Measurements from ENCODE around the gene IL4R. TPM values are rescaled to one million over a fixed set of nuclear protein-coding genes. Genes with fewer than 3 reads are reported as not detected.
"Not testable (repeated sequence)": the region's sequence is repeated elsewhere in the genome, so short reads cannot be mapped to it uniquely, and the experiment has no call there.

The IL4R gene
- total RNA-seq, 2 experiments from 2014 or later: 73.1 to 82.8 TPM

DNA sequence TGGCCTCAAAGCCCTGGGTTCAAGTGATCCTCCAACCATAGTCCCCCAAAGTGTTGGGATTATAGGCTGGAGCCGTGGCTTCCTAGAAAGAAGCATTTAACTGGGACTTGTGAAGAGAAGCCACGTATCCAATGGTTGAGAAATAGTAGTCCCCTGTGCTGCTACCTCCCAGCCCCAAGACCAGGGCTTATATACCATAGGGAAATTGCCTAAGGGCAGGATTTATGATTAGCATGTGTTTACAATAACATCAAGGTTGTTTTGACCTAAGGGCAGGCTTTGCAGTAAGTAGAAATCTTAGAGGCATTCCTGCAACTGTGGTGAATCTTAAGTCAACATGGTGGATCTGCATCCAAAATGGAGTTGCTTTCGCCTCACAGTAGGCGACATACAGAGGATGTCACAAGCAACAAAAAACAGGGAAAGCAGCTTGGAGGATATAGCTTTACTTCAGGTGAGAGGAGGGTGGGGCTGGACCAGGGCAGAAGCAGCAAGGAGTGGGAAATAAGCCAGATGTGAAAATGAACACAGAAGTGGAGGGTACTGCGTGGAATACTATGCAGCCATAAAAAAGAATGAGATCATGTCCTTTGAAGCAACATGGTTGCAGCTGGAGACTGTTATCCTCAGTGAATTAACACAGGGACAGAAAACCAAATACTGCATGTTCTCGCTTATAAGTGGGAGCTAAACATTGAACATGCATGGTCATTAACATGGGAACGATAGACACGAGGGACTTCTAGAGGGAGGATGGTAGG is 26.5 kb upstream of the IL4R start:
- Histone ChIP-seq H3K79me2 (ENCODE audit: insufficient read depth, low read depth, low read length) (no peaks in the 10 kb centered on the region), H3K4me3 (ENCODE audit: low read depth, low read length, poor library complexity, severe bottlenecking) (no peak overlapping the region), H3K9me2 (ENCODE audit: insufficient read depth, low read length) (no peaks in the 10 kb centered on the region), H2AFZ (ENCODE audit: low read length) (no peak overlapping the region), H3K4me2 (ENCODE audit: low read length) (no peak overlapping the region), H4K20me1 (ENCODE audit: insufficient read depth, low read length) (no peaks in the 10 kb centered on the region), H3K36me3 (ENCODE audit: insufficient read depth, low read length) (no peaks in the 10 kb centered on the region), H3K4me1 (ENCODE audit: insufficient read depth, low read length, poor library complexity, severe bottlenecking) (peaks cover 28% of the 10 kb centered on the region), H3K9me3 (ENCODE audit: low read length) (no peaks in the 10 kb centered on the region), H3K27ac (ENCODE audit: low read depth, low read length, poor library complexity, severe bottlenecking) (no peak overlapping the region)
- TF ChIP-seq EZH2phosphoT487 (IDR thresholded peaks at IDR 0.05; ENCODE audit: borderline replicate concordance, low read depth, low read length): no peak
- ChIA-PET CTCF (ENCODE audit: unreplicated experiment) (no interaction called here), POLR2A (interaction anchor here (0.7 to 3.1 kb wide), 3 partner anchors 9 to 16 kb away, joined by 3 to 18 read pairs (median 4); no protein-coding TSS in a partner anchor)
- intact Hi-C loops (cut with micrococcal nuclease; ENCODE audit: unreplicated experiment): no loop called here
- DNase-seq (ENCODE audit: low spot score): no peak
- BruUV-seq (replicated peaks): no TSS peak

DNA sequence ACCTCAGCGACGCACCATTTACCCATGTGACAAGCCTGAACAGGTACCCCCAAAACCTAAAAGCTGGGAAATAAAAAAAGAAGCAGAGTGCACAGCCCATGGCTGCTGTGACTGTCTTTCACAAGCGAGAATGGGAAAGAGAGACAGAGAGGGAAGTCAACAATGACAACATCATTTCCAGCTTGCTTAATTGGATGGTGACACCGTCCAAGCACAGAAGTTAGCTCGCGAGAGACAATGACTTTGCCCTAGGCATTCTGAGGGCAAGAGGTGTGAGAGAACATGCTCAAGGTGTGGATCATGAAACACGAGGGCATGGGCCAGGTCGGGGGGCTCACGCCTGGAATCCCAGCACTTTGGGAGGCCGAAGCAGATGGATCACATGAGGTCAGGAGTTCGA is 25.9 kb upstream of the IL4R start:
- H3K4me2 ChIP-seq (ENCODE audit: low read length): no peak overlapping the region
- H3K4me3 ChIP-seq (ENCODE audit: low read depth, low read length, poor library complexity, severe bottlenecking): no peak overlapping the region
- POLR2A ChIA-PET: interaction anchor here (1.3 kb wide), 1 partner anchor 8 kb away, joined by 4 read pairs; no protein-coding TSS in a partner anchor
- H3K4me1 ChIP-seq (ENCODE audit: insufficient read depth, low read length, poor library complexity, severe bottlenecking): peaks cover 28% of the 10 kb centered on the region
- no peak for DNase-seq (ENCODE audit: low spot score)
- no TSS peak for BruUV-seq (replicated peaks)
- no peaks in the 10 kb centered on the region for H3K36me3 ChIP-seq (ENCODE audit: insufficient read depth, low read length)
- CTCF ChIA-PET (ENCODE audit: unreplicated experiment): no interaction called here
- H4K20me1 ChIP-seq (ENCODE audit: insufficient read depth, low read length): no peaks in the 10 kb centered on the region
- H2AFZ ChIP-seq (ENCODE audit: low read length): no peak overlapping the region
- intact Hi-C loops (cut with micrococcal nuclease; ENCODE audit: unreplicated experiment): no loop called here
- H3K9me3 ChIP-seq (ENCODE audit: low read length): no peaks in the 10 kb centered on the region
- H3K27ac ChIP-seq (ENCODE audit: low read depth, low read length, poor library complexity, severe bottlenecking): no peak overlapping the region
- TF ChIP-seq EZH2phosphoT487 (IDR thresholded peaks at IDR 0.05; ENCODE audit: borderline replicate concordance, low read depth, low read length): no peak
- TF ChIP-seq, protein P1, sequence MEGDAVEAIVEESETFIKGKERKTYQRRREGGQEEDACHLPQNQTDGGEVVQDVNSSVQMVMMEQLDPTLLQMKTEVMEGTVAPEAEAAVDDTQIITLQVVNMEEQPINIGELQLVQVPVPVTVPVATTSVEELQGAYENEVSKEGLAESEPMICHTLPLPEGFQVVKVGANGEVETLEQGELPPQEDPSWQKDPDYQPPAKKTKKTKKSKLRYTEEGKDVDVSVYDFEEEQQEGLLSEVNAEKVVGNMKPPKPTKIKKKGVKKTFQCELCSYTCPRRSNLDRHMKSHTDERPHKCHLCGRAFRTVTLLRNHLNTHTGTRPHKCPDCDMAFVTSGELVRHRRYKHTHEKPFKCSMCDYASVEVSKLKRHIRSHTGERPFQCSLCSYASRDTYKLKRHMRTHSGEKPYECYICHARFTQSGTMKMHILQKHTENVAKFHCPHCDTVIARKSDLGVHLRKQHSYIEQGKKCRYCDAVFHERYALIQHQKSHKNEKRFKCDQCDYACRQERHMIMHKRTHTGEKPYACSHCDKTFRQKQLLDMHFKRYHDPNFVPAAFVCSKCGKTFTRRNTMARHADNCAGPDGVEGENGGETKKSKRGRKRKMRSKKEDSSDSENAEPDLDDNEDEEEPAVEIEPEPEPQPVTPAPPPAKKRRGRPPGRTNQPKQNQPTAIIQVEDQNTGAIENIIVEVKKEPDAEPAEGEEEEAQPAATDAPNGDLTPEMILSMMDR (conservative IDR thresholded peaks at IDR 0.05; ENCODE audit: low read length): no peak
- no peaks in the 10 kb centered on the region for H3K79me2 ChIP-seq (ENCODE audit: insufficient read depth, low read depth, low read length)
- H3K9me2 ChIP-seq (ENCODE audit: insufficient read depth, low read length): no peaks in the 10 kb centered on the region

DNA sequence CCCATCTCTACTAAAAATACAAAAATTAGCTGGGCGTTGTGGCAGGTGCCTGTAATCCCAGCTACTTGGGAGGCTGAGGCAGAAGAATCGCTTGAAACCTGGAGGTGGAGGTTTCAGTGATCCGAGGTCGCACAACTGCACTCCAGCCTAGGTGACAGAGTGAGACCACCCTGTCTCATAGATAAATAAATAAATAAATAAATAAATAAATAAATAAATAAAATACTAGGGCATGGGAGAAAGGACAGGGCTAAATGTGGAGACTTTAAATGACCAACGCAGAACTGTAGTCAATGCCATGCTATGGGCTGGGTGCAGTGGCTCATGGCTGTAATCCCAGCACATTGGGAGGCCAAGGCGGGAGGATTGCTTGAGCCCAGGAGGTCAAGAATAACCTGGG is 25.5 kb upstream of the IL4R start:
- H3K9me3 ChIP-seq (ENCODE audit: low read length); H3K27ac ChIP-seq (ENCODE audit: low read depth, low read length, poor library complexity, severe bottlenecking); CTCF ChIA-PET (ENCODE audit: unreplicated experiment); H3K4me3 ChIP-seq (ENCODE audit: low read depth, low read length, poor library complexity, severe bottlenecking); intact Hi-C loops (cut with micrococcal nuclease; ENCODE audit: unreplicated experiment); H3K9me2 ChIP-seq (ENCODE audit: insufficient read depth, low read length); DNase-seq (ENCODE audit: low spot score); H3K4me2 ChIP-seq (ENCODE audit: low read length); H3K36me3 ChIP-seq (ENCODE audit: insufficient read depth, low read length); BruUV-seq (replicated peaks); H2AFZ ChIP-seq (ENCODE audit: low read length); H4K20me1 ChIP-seq (ENCODE audit: insufficient read depth, low read length); H3K79me2 ChIP-seq (ENCODE audit: insufficient read depth, low read depth, low read length): not testable (repeated sequence)
- H3K4me1 ChIP-seq (ENCODE audit: insufficient read depth, low read length, poor library complexity, severe bottlenecking): peaks cover 28% of the 10 kb centered on the region
- POLR2A ChIA-PET: interaction anchor here (1.3 kb wide), 1 partner anchor 8 kb away, joined by 4 read pairs; no protein-coding TSS in a partner anchor

All from OCI-LY7 (cell line).